Measurements from ENCODE around the gene SHROOM3. TPM values are rescaled to one million over a fixed set of nuclear protein-coding genes. Genes with fewer than 3 reads are reported as not detected.

Gene SHROOM3
- total and polyA plus RNA-seq, 7 donors, result 5.1 to 71.0 (median 28.2) TPM

DNA sequence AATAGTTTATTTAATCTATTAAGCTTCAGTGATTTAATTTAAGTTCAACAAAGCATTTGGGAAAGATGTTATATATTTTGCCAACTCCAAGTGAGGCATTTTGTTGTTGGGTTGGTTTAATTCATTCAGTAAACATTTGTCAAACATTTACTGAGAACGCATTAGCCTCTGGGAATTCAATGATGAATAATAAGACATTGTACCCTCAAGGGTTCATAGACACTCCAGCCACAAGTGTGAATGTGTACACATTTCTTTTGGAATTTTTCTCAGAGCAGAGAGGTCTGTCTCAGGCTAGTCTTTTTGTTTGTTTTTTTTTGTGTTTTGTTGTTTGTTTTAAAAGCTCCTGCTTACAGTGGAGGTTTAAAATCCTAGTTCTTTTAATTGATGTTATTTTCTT, 259.0 kb downstream of the SHROOM3 start:
- H3K27me3 ChIP-seq, result no peaks in the 10 kb centered on the region
- no peak overlapping the region for H3K4me3 ChIP-seq
- DNase-seq, result no peak
- H3K36me3 ChIP-seq, result no peaks in the 10 kb centered on the region
- intact Hi-C loops (cut with DNase I), result loop anchor here (5.0 kb wide), 1 partner anchor 43 kb away; no protein-coding TSS in a partner anchor
- 59 to 61% methylated on average over 1 of the region's 1 CpG for WGBS, 2 donors
- no peaks in the 10 kb centered on the region for H3K9me3 ChIP-seq
- peaks cover 0 to 40% (median 27%) of the 10 kb centered on the region in 4 donors for H3K4me1 ChIP-seq
- no peak for TF ChIP-seq POLR2AphosphoS5 (IDR thresholded peaks at IDR 0.05)
- TF ChIP-seq, protein P1, sequence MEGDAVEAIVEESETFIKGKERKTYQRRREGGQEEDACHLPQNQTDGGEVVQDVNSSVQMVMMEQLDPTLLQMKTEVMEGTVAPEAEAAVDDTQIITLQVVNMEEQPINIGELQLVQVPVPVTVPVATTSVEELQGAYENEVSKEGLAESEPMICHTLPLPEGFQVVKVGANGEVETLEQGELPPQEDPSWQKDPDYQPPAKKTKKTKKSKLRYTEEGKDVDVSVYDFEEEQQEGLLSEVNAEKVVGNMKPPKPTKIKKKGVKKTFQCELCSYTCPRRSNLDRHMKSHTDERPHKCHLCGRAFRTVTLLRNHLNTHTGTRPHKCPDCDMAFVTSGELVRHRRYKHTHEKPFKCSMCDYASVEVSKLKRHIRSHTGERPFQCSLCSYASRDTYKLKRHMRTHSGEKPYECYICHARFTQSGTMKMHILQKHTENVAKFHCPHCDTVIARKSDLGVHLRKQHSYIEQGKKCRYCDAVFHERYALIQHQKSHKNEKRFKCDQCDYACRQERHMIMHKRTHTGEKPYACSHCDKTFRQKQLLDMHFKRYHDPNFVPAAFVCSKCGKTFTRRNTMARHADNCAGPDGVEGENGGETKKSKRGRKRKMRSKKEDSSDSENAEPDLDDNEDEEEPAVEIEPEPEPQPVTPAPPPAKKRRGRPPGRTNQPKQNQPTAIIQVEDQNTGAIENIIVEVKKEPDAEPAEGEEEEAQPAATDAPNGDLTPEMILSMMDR (IDR thresholded peaks at IDR 0.05), result no peak
- TF ChIP-seq EP300 (IDR thresholded peaks at IDR 0.05), result no peak
- TF ChIP-seq POLR2A (IDR thresholded peaks at IDR 0.05), result no peak
- peak overlapping the region in 1 of 4 donors; percentile 53 for H3K27ac ChIP-seq

DNA sequence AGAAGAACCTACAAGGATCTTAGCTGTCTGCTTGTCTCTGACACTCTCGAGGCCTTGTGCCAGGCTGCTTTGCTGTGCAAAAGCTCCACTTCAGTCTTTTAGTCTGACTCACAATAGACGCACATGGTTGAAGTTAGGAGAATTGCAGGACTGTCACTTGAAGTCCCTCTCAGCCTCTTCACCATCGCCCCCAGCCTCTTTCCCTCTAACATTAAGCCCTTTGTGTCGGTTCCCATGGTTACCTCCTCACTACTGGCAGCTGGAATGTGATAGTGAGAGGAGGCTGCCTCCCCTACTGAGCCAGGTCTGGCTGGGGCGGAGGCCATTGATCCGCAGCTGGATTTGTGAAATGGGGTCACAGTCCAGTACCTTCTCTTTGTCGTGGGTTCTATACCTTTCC, 261.1 kb downstream of the SHROOM3 start:
- no peak overlapping the region for H3K4me3 ChIP-seq
- DNase-seq, result no peak
- H3K36me3 ChIP-seq, result no peaks in the 10 kb centered on the region
- WGBS, 2 donors, result 75 to 82% methylated on average over 7 of the region's 7 CpGs
- intact Hi-C loops (cut with DNase I), result no loop called here
- no peaks in the 10 kb centered on the region for H3K9me3 ChIP-seq
- H3K4me1 ChIP-seq, result peaks cover 0 to 34% (median 16%) of the 10 kb centered on the region in 4 donors
- peak overlapping the region in 2 of 4 donors; percentile 5 to 10 for H3K27ac ChIP-seq
- no peak for TF ChIP-seq POLR2AphosphoS5 (IDR thresholded peaks at IDR 0.05)
- H3K27me3 ChIP-seq, result no peaks in the 10 kb centered on the region

DNA sequence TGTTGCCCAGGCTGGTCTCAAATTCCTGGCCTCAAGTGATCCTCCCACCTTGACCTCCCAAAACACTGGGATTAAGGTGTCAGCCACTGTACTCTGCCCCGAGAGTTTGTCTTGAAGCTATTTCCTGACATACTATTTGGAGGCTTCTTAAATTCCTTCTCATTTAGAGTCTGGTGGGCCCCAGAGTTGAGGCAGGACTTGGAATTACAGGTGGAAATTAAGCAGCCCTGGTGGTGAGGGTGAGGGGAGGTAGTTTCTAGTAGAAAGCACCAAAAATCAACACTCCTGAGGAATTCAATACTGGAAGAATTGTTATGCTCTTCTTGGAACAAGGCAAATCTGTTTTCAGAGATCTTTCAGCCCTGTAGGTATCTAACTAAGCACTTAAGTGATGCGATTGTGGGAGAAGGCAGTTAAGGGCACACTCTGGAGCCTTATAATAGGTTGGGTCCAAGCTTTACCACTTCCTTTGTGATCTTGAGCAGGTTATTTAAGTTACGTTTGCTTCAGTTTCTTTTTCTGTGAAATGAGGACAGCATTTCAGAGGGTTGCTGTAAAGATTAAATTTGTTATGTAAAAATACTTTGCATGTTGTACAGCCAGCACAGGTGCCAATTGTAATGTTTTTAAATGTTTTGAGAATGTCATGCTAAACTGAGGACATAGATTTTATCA, 262.2 kb downstream of the SHROOM3 start:
- no peak overlapping the region for H3K4me3 ChIP-seq
- H3K9me3 ChIP-seq, result no peaks in the 10 kb centered on the region
- peaks cover 0 to 29% (median 11%) of the 10 kb centered on the region in 4 donors for H3K4me1 ChIP-seq
- H3K27ac ChIP-seq, result no peak overlapping the region
- intact Hi-C loops (cut with DNase I), result no loop called here
- H3K27me3 ChIP-seq, result no peaks in the 10 kb centered on the region
- TF ChIP-seq EP300 (IDR thresholded peaks at IDR 0.05), result no peak
- no peak for TF ChIP-seq POLR2AphosphoS5 (IDR thresholded peaks at IDR 0.05)
- TF ChIP-seq POLR2A (IDR thresholded peaks at IDR 0.05), result no peak
- TF ChIP-seq, protein P1 (IDR thresholded peaks at IDR 0.05), result no peak
- no peaks in the 10 kb centered on the region for H3K36me3 ChIP-seq
- WGBS, 2 donors, result 59 to 74% methylated on average over 3 of the region's 3 CpGs
- DNase-seq, result no peak

DNA sequence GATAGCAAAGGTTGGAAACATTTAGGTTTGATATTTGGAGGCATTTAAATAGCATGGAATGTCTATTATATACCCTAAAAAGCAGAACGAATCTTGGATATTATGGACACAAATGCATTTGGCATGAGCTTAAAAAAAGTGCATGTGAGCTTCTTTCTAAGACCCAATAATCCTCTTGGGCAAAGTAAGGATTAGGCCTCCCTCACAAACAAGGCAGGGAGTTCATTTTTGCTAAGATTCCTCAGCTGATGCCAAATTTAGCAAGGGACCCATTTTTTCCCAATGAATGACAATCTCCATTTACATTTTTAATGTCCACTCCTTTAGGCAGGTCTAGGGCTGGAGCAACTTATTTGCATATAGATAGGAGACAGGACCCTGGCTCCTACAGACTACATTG, 263.1 kb downstream of the SHROOM3 start:
- no peak for DNase-seq
- intact Hi-C loops (cut with DNase I), result no loop called here
- WGBS, 2 donors, result 87% methylated on average over 1 of the region's 1 CpG
- H3K4me3 ChIP-seq, result no peak overlapping the region
- H3K27ac ChIP-seq, result no peak overlapping the region
- H3K4me1 ChIP-seq, result peaks cover 0 to 37% (median 20%) of the 10 kb centered on the region in 4 donors
- H3K27me3 ChIP-seq, result no peaks in the 10 kb centered on the region
- no peaks in the 10 kb centered on the region for H3K9me3 ChIP-seq
- no peak for TF ChIP-seq POLR2AphosphoS5 (IDR thresholded peaks at IDR 0.05)
- TF ChIP-seq POLR2A (IDR thresholded peaks at IDR 0.05), result no peak
- TF ChIP-seq, protein P1 (IDR thresholded peaks at IDR 0.05), result no peak
- no peak for TF ChIP-seq EP300 (IDR thresholded peaks at IDR 0.05)
- H3K36me3 ChIP-seq, result no peaks in the 10 kb centered on the region

DNA sequence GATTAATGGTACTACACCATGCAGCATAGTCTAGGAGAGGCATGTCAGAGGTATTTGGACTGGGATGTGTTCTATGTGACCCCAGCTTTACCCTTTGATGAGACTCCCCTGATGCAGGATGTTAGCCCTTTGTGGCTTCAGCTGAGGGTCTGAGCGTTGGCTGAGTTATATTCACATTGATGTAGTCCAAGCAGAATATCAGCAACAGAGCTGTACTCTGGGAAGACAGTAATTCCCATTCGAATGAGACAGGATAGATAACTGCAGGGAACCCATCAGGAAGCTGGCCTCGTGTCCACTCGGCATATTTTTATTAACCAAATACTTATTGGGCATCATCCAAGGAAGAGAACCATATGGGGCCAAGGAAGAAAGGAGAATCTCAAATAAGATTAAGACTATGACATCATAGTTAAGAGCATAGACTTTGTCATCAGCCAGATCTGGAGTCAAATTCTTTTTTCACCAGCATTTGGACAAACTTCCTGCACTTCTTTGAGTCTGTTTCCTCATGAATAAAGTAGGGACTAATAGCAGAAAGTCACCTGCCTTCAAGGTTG, 264.8 kb downstream of the SHROOM3 start:
- Histone ChIP-seq H3K36me3 (no peaks in the 10 kb centered on the region), H3K4me3 (no peak overlapping the region), H3K27ac (no peak overlapping the region), H3K9me3 (no peaks in the 10 kb centered on the region), H3K27me3 (no peaks in the 10 kb centered on the region), H3K4me1 (peaks cover 0 to 53% (median 37%) of the 10 kb centered on the region in 4 donors)
- WGBS, 2 donors, result 77 to 89% methylated on average over 4 of the region's 4 CpGs
- intact Hi-C loops (cut with DNase I), result no loop called here
- no peak for TF ChIP-seq POLR2A (IDR thresholded peaks at IDR 0.05)
- TF ChIP-seq POLR2AphosphoS5 (IDR thresholded peaks at IDR 0.05), result no peak
- TF ChIP-seq EP300 (IDR thresholded peaks at IDR 0.05), result no peak
- TF ChIP-seq, protein P1 (IDR thresholded peaks at IDR 0.05), result no peak
- DNase-seq, result no peak
